HG02885 (cell line): ENCODE data around the gene ZNF697.
"Not testable (repeated sequence)": the region's sequence is repeated elsewhere in the genome, so short reads cannot be mapped to it uniquely, and the experiment has no call there.

Source experiments
- ATAC-seq: cut with Tn5 transposase; IDR thresholded peaks from one replicate; pipeline ENCODE4 v1.9.1; 2021; ENCODE audit warnings: mild to moderate bottlenecking; ENCODE audit not compliant: unreplicated experiment, poor library complexity

The ZNF697 gene

DNA sequence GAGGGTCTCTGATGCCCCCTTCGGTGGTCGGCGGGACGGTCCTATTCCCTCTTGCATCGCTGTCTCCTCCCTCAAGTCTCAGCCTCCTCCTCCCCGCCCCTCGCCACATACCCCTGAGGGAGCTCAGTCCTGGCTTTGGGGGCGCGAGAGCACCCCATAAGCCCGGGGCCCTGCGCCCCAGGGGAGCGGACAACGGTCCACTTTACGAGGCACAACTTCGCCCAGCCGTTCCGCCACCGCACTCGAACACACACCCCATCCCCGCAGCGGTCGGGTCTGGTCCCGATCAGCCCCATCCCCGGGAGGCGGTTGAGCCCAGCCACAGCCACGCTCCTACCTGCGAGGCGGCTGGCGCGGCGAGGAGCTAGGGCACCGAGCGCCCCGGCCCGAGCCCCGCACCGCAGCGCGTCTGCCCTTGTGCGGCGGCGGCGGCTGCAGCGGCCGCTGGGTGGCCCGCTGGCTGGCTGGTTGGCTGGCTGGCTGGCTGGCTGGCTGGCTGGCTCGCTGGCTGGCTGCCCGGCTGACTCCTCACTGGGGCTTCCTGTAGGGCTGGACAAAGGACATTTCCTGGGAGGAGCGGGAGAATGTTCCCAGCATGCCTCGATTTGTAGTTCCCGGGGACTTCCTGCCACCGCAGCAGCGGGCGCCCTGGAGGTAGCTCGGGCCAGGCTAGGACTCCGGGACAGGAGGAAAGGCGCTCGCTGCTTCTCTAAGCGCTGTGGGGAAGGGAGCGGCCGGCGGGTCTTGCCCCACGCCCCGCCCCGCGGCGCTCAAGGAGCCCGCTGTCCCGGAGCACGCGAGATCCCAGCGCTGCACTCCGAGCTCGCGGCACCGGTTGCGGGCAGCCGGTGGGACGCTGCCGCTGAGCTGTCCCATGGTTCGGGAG lies at the start of gene ZNF697:
TSS of gene ZNF697 (minus strand) at position 533 of the 886 bp plus-strand sequence. CDS start 22,166 bp downstream, outside the sequence.
- ATAC-seq: peak; percentile 77

DNA sequence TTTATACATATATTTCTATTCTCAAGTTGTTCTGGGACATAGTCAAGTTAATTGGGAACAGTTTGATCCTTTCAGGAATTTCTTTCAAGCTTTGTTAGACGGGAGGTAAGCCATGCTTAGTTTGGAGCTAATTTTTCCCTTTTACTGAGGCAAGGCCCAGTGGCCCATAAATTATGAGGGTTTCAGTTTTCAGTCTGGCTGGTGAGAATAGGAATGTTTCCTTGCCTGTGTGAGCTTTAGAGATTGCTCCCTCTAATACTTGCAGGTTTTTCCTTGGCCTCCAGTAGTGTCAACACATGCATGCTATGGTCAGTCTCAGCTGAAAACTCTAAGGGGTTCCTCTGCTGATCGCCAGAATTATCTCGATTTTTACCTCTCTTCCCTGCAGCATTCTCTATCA lies 49.5 kb upstream of the ZNF697 start:
- no peak for ATAC-seq

DNA sequence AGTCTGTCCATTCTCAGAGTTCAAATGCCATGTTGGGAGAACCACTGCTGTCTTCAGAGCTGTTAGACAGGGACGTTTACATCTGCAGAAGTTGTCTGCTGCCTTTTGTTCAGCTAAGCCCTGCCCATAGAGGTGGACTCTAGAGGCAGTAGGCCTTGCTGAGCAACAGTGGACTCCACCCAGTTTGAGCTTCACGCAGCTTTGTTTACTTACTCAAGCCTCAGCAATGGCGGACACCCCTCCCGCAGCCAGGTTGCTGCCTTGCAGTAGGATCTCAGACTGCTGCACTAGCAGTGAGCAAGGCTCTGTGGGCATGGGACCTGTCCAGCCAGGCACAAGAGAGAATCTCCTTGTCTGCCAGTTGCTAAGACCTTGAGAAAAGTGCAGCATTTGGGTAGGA lies 48.8 kb upstream of the ZNF697 start:
- not testable (repeated sequence) for ATAC-seq

DNA sequence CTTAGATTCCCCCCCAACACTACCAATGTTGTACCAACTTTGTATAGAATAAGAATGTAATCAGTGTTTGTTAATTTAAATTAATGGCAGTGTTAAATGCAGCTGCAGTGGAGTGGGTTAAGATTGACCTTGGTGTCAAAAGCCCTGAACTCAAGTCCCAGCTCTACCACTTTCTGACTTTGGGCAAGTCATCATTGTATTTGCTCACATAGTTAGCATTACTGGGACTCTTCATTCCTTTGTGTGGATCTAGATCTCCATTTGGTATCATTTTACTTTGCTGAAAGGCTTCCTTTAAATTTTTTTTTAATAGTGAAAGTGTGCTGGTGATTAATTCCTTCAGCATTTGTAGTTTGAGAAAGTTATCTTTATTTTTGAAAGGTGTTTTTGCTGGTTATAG lies 41.4 kb upstream of the ZNF697 start:
- ATAC-seq: no peak

DNA sequence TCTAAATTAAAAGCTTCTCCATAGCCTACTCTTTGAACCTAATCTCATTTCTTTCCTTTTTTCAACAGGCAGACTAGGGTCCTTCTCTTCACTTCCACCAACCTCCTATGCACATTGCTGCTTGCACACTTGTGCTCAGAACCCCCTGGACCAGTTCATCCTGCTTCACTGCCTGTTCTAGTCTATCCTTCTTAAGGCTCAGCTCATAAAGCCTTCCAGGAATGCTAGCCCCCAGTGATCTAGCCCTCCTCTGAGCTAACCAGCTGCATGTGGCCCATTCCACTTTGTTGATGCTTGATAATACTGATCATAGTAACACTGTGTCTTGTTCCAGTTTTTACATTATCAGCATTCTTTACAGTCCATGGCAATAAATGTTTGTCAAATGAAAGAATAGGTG lies 40.7 kb upstream of the ZNF697 start:
- ATAC-seq: no peak

DNA sequence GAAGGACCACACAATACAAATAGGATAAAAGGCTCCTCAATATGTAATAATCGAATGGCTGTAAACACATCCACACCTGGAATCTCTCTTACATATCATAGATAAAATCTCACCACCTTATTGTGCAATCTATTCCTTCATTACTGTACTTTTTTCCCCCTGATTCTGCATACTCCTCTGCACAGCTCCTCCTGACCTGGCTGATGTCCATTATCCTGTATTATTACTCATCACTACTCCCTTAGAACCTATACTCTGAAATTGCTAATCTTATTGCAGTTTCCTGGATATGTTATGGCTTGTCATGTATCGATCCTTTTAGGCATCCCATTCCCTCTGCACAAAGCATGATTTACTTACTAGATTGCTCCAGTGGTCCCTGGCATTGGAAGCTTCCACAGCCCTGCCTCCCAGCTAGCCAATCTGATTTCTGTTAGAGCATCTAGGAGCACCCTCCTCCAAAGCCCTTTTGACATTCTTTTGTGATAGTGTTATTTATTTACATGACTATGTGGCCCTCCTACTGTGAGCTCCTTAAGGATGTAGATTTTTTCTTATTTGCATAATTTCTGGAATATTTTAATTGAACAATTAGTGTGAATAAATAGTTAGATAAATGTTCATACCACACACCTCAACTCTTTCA lies 39.5 kb upstream of the ZNF697 start:
- no peak for ATAC-seq

DNA sequence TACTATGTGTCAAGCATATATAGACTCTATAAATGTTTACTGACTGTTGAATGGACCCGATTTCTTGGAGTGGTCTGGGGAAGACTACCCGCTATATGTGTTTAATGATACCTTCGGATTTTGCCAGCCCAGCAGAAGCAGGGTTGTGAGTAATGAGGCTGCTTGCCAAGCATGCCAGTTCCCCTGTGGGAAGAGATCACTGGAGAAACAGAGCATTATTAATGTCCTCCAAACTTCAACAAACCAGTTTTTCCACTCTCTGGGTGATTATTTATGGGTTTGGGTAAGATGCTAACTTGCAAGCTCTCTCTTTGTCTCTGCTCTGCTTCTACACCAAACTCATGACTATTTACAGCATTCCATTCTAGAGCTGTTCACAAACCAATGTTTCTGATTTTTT lies 38.6 kb upstream of the ZNF697 start:
- ATAC-seq: no peak

DNA sequence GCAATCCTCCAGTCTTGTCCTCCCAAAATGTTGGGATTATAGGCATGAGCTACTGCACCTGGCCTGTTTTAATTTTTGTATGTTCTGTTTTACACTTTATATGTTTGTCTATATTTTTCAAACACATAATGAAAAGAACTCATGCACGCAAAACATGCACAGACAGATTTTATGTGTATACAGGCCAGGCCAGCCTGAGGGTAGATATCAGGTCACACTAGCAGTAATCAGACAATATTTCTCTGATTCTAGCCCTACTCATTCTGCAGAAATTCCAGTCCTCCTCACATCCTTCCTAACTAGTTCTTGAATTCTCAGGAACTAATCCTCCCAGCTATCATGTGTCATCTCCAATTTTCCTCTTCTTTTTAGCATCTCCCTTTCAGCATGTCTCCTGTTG lies 35.8 kb upstream of the ZNF697 start:
- no peak for ATAC-seq

DNA sequence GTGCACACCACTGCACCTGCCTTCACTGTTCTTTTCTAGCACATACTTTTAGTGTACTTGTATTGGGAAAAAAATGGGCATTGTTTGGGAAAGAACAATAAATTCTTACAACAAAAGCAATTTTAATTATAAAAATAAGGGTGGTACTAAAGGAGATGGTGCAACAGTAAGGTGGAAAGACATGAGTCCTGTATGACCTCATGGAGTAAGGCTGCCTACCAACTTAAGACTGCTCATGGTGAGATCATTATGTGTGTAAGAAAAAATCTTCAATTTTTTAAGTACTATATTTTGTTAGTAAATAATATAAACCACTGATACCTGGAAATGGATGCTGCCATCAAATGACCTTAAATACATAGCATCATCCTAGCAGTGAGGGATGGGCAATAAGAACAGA lies 34.1 kb upstream of the ZNF697 start:
- ATAC-seq: no peak

DNA sequence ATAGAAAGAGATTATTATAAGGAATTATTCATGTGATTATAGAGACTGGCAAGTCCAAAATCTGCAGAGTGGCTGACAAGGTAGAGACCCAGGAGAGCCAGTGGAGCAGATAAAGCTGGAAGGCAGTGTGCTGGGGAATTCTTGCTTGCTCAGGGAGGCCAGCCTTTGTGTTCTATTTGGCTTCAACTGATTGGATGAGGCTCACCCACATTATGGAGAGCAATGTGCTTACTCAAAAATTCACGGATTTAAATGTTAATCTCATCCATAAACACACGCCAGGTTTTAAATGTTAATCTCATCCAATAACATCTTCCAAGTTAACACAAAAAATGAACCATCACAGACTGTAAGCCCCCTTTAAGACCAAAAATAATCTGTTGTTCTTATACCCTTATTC lies 33.5 kb upstream of the ZNF697 start:
- ATAC-seq: no peak

DNA sequence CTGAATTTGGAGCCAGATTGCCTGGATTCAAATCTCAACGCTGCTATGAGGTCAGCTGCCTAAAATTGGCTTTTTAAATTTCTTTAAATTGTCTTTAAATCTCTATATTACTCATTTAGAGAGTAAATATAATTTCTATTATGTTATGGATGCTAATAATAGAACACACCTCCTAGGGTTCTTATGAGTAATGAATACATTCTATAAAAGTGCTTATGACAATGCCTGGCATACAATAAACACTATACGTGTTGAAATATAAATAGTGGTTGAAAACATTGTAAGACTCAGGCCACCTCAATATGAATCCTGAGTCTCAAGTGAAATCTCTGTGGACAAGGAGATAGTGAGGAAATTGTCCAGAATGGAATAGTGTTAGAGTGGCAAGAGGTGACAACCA lies 32.7 kb upstream of the ZNF697 start:
- no peak for ATAC-seq

DNA sequence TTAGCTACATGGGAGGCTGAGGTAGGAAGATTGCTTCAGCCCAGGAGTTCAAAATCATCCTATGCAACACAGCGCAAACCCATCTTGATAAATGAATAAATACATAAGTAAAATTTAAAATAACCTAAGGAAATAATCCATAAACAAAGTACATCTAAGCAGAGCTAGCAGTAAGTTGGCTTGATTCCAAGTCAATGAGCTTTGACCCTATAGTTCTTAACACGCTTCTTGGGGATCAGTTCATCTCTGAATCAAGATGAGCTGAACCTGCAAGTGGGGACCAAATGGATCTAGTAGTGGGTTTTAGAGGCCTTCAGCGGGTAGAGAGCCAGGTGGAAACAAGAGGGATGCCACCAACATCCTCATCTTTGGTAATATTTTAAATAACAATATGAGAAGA lies 32.1 kb upstream of the ZNF697 start:
- ATAC-seq: no peak

DNA sequence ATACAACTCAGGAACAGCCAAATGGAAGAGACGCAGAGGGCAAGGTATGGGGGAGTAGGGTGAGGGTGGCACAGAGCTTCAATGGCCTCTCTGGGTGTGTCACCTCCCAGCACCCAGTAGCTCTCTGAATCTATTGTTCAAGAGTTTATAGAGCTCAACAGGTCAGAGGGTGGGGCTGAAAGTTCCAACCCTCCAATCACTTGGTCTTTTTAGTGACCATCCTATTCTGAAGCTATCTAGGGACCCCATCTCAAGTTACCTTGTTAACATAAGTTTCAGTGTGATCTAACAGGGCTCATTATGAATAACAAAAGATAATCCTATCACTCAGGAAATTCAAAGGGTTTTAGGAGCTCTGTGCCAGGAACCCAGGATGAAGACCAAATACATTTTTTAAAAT lies 31.2 kb upstream of the ZNF697 start:
- ATAC-seq: no peak

DNA sequence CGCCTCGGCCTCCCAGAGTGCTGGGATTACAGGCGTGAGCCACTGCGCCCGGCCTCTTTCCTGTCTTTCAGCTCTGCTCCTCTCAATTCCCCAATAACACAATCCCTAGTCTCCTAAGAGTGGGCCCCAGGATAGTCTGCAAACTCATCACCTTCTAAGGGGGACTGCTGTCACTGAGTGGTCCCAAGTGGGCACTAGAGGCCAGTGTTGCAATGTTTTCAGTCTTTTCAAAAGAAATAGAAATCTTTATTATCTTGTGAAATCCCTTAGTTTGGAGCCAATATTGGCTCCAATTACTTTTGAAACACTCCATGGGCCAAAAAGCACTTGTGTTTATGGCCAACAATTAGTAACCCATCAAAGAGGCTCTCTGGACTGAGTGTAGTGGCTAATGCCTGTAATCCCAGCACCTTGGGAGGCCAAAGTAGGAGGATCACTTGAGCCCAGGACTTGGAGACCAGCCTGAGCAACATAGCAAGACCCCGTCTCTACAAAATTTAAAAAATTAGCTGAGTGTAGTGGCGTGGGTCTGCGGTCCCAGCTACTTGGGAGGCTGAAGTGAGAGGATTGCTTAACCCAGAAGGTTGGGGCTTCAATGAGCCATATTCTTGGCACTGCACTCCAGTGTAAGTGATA lies 28.6 kb upstream of the ZNF697 start:
- no peak for ATAC-seq

DNA sequence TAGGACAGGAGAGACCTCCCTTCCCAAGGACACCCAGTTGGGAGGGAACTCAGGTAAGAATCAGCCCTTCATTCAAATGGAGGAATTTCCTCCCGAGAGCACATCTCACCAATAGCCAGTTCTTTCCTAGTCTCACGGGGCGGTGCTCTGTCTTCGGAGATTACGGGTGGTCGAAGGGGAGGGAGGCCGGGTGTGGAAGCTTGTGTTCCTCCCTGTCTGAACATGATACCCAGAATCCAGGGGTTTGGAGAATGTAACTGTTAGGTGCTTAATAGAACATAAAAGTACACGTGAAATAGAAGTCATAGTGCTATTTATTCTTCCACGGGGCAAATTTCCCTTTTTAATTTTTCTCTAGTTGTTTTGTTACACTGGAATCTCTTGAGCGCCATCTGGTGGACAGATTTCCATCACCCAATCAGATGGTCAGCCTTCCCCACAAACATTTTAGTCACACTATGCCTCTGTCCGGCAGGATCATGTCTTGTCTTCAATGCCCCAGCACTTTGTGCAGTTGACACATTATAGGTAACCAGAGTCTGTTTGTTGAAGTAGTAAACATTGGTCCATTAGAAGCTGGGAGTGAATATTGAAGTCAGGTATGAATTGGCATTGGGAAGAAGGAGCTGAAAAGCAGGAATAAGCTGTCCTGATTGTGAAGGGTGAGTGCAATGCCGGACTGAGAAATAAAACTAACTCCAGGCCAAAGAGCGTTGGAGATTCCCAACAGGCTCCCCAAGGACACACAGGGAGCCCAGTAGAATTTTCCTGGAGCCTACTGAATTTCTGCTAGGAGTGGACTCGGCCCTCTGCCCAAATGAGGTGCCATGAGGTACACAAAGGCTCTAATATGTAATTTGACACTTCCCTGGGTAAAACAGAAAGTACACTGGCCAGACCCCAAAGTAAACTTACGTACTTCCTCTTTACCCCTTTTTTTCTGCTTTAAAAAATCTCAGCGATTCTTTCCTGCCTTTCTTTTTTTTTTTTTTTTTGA lies 27.6 kb upstream of the ZNF697 start:
- ATAC-seq: peak; percentile 62

DNA sequence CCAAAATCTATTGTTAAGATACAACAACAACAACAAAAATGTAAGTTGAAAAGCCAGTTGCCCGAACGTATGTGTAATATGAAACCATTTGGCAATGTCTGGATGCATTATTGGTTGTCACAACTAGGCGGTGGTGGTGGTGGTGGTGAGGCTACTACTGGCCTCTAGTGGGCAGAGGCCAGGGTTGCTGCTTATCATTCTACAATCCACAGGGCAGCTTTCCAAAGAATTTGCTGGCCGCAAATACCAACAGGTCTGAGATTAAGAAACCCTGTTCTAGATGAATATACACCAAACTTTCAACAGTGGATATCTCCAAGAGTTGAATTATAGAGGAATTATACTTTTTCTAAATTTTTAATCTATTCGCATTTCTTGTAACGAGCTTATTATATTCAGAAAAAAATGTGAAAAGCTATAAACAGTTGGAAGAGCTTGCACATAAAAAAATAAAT lies 26.8 kb upstream of the ZNF697 start:
- peak; percentile 88 for ATAC-seq

DNA sequence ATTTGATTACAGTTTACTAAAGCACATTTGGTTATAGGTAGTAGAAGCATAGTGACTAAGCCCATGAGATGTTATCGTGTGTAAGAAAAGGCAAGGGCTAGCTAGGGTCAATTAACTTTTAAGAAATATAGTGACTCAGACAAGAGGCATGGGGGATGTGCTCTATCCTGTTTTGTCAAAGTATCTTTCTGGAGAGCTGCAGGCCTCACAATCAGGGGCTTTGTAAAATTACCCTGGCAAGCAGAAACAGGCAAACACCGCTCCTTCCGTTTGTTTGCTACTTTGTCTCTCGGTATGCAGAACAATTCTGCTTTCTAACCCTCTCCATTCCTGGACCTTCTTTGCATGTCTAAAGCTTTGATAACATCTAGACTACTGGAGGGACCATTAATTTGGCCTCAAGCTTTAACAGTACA lies 26.1 kb upstream of the ZNF697 start:
- no peak for ATAC-seq

DNA sequence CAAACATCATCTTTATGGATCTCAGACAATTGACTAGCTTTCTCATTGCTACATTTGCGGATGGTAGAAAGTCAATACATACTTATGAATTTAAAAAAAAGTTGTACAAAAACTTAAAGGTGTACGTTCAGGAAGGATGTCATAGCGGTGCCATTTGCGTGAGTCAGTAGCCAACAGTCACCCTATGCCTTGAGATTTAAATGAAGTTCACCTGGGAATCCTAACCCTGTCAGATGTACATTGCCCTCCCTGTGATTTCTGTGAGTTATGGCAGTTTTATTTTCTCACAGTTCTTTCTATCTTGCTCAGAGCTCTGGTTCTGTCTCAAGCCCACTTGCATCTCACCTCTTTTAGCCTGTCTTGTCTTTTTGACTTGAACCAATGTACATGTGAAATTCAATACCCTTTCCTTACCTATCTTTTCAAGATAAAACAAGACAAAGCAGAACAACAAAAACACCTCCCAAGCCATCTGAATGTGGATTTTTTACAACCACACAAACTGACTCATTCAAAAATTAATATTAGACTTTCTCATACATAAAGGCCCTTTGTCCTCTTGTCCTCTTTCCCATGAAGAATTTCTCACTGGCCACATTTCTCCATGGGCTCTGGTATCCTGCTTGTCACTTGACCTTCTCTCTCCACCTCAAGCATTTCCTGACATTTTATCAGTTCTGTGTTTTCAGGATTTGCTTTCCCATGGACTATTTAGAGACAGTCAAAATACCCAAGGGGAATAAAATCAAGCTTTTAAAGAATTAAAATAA lies 25.3 kb upstream of the ZNF697 start:
- ATAC-seq: no peak

DNA sequence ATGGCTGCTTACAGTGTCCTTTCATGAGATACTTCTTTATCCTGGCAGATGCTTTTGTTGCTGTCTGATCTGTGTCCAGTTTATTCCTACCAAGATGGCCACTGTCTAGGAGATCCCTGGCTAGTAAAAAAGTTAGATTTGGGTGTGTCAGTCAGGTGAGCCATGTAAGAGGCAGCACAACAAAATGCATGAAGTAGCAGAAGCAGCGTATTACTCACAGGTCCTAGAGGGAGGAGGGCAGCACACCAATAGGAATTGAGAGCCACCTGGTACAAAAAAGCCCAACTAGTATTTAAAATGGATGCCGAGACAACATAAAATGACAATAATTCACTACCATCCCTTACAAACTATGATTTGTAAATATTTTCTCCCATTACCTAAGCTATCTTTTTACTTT lies 22.8 kb upstream of the ZNF697 start:
- ATAC-seq: no peak
